Left hindlimb (tissue), 1 donor: ENCODE measurements around the gene PTK6.

Source experiments
- DNase-seq: peaks from one replicate; pipeline ENCODE4 v3.0.0-alpha.2; 2018

PTK6 gene

GRCh38 chr20:63542696-63543095 lies 5.5 kb upstream of the PTK6 start:
- DNase-seq: no peak

GRCh38 chr20:63542031-63542559 lies 4.9 kb upstream of the PTK6 start:
- DNase-seq: no peak

- no peak for DNase-seq
Measured at GRCh38 chr20:63541371-63541770, 4.2 kb upstream of the PTK6 start.

GRCh38 chr20:63540417-63541186 lies 3.4 kb upstream of the PTK6 start:
- DNase-seq: no peak

GRCh38 chr20:63539441-63540370 lies 2.5 kb upstream of the PTK6 start:
- DNase-seq: no peak

GRCh38 chr20:63539092-63539430 lies 1.9 kb upstream of the PTK6 start:
- no peak for DNase-seq

- no peak for DNase-seq
Measured at GRCh38 chr20:63538204-63539091, 1.3 kb upstream of the PTK6 start.

- peak; percentile 85 for DNase-seq
Measured at GRCh38 chr20:63537525-63538203, 488 bp upstream of the PTK6 start.

- no peak for DNase-seq
Measured at GRCh38 chr20:63536241-63536977, 767 bp downstream of the PTK6 start.

- no peak for DNase-seq
Measured at GRCh38 chr20:63534831-63535651, 2.1 kb downstream of the PTK6 start.

GRCh38 chr20:63534427-63534830 lies 2.7 kb downstream of the PTK6 start:
- no peak for DNase-seq

GRCh38 chr20:63533871-63534393 lies 3.2 kb downstream of the PTK6 start:
- peak; percentile 34 for DNase-seq

GRCh38 chr20:63533388-63533787 lies 3.8 kb downstream of the PTK6 start:
- DNase-seq: peak; percentile 26

GRCh38 chr20:63532449-63532971 lies 4.7 kb downstream of the PTK6 start:
- peak; percentile 34 for DNase-seq

- no peak for DNase-seq
Measured at GRCh38 chr20:63531686-63532448, 5.3 kb downstream of the PTK6 start.

- peak; percentile 34 for DNase-seq
Measured at GRCh38 chr20:63530788-63531160, 6.4 kb downstream of the PTK6 start.

- DNase-seq: peak; percentile 19
Measured at GRCh38 chr20:63529861-63530787, 7.1 kb downstream of the PTK6 start.
